H1 (cell line): ENCODE results near the gene UBALD1. TPM values are rescaled to one million over a fixed set of nuclear protein-coding genes. Genes with fewer than 3 reads are reported as not detected.
A peak's percentile ranks its signal among the peaks of the same experiment; 100 is the strongest.

Experiments used
- CTCF ChIA-PET: fragments of 300-600 bp; sonication (Branson Sonifier 250); formaldehyde crosslinking; loops from one replicate; lab custom pipeline; 2021; ENCODE audit not compliant: partially characterized antibody; lab: Charles Lee
- POLR2A ChIA-PET: fragments of 300-600 bp; sonication (Branson Sonifier 250); formaldehyde crosslinking; loops from one replicate; lab custom pipeline; 2021; ENCODE audit warnings: inconsistent platforms; ENCODE audit not compliant: partially characterized antibody; lab: Charles Lee
- DNase-seq, 2 experiments: peaks; one replicate each; pipeline versions ENCODE4 v3.0.0 to v3.0.0-alpha.2; 2010 to 2022; ENCODE audit warnings: low spot score in 2 of 2, low read depth in 1 of 2, mixed read lengths in 1 of 2
- FAIRE-seq: peaks from 2 replicates; lab custom pipeline; 2011; peaks lifted over from hg19 to GRCh38; lab: Jason Lieb, UNC
- H2AFZ ChIP-seq: 2 replicates; pipeline ENCODE4 v1.8.1; 2012; ENCODE audit warnings: low read length, inconsistent platforms
- H2AK5ac ChIP-seq: 2 replicates; pipeline ENCODE4 v1.6.1; 2013; ENCODE audit warnings: low read depth, low read length
- H2BK120ac ChIP-seq: replicated peaks from 2 replicates; pipeline ENCODE3; 2013; ENCODE audit warnings: low read depth, low read length, inconsistent platforms
- H2BK12ac ChIP-seq: 2 replicates; pipeline ENCODE4 v1.6.1; 2013; ENCODE audit warnings: low read depth, low read length
- H2BK15ac ChIP-seq: 2 replicates; pipeline ENCODE4 v1.6.1; 2013; ENCODE audit warnings: low read length
- H2BK20ac ChIP-seq: 2 replicates; pipeline ENCODE4 v1.6.1; 2013; ENCODE audit warnings: low read length
- H2BK5ac ChIP-seq: 2 replicates; pipeline ENCODE4 v1.6.1; 2013; ENCODE audit warnings: low read depth, low read length
- H3K14ac ChIP-seq: 2 replicates; pipeline ENCODE4 v1.6.1; 2013; ENCODE audit warnings: inconsistent platforms; ENCODE audit not compliant: insufficient read length
- H3K18ac ChIP-seq: 2 replicates; pipeline ENCODE4 v1.6.1; 2013; ENCODE audit warnings: low read length; ENCODE audit errors: extremely low read depth
- H3K23ac ChIP-seq: 2 replicates; pipeline ENCODE4 v1.6.1; 2013; ENCODE audit warnings: inconsistent platforms; ENCODE audit not compliant: insufficient read length
- H3K23me2 ChIP-seq: 2 replicates; pipeline ENCODE4 v1.6.1; 2013; ENCODE audit warnings: low read depth, low read length
- H3K27ac ChIP-seq: 2 replicates; pipeline ENCODE4 v1.6.1; 2011; ENCODE audit warnings: low read depth, low read length, inconsistent platforms
- H3K27me3 ChIP-seq, 4 experiments: replicated peaks in 1 of 4; 1 replicate in 1 of 4; 2 replicates in 3 of 4; pipeline versions ENCODE4 v1.6.1 to v1.8.1; 2011 to 2013; ENCODE audit warnings: low read length in 3 of 4, mild to moderate bottlenecking in 3 of 4, inconsistent platforms in 2 of 4, mixed read lengths in 2 of 4, moderate library complexity in 1 of 4; ENCODE audit not compliant: control insufficient read depth in 3 of 4, insufficient read depth in 3 of 4; ENCODE audit errors: extremely low read depth in 1 of 4
- H3K36me3 ChIP-seq, 4 experiments: 2 replicates each; pipeline versions ENCODE4 v1.6.1 to v1.8.1; 2011 to 2013; ENCODE audit warnings: mild to moderate bottlenecking in 4 of 4, low read length in 3 of 4, moderate library complexity in 2 of 4, control low read depth in 1 of 4, inconsistent platforms in 1 of 4; ENCODE audit not compliant: insufficient read depth in 4 of 4, control insufficient read depth in 2 of 4
- H3K4ac ChIP-seq: replicated peaks from 2 replicates; pipeline ENCODE3; 2013; ENCODE audit warnings: low read length, low read depth, mixed read lengths, inconsistent platforms; ENCODE audit not compliant: insufficient read length
- H3K4me1 ChIP-seq, 4 experiments: replicated peaks in 1 of 4; 1 replicate in 1 of 4; 2 replicates in 3 of 4; pipeline versions ENCODE4 v1.6.1 to v1.8.1; 2011 to 2013; ENCODE audit warnings: low read length in 3 of 4, inconsistent platforms in 2 of 4, mixed read lengths in 1 of 4; ENCODE audit not compliant: insufficient read depth in 4 of 4, control insufficient read depth in 3 of 4
- H3K4me2 ChIP-seq, 2 experiments: 2 replicates each; pipeline versions ENCODE4 v1.6.1 to v1.8.1; 2011 to 2013; ENCODE audit warnings: low read depth in 2 of 2, low read length in 2 of 2, control low read depth in 1 of 2, inconsistent platforms in 1 of 2, mild to moderate bottlenecking in 1 of 2; ENCODE audit not compliant: insufficient read depth in 1 of 2
- H3K4me3 ChIP-seq, 4 experiments: fragments of 200-600, 300-600 bp in 1 of 4; sonication (generic), shearing (Covaris generic), sonication (Bioruptor Twin) in 1 of 4; 2 replicates each; pipeline versions ENCODE4 v1.5.1 to v1.8.1; 2011 to 2016; ENCODE audit warnings: low read length in 4 of 4, low read depth in 3 of 4, control low read depth in 2 of 4, inconsistent platforms in 2 of 4, mild to moderate bottlenecking in 2 of 4, mixed read lengths in 1 of 4, moderate library complexity in 1 of 4; ENCODE audit not compliant: insufficient read depth in 2 of 4; ENCODE audit errors: extremely low read depth in 1 of 4
- H3K56ac ChIP-seq: replicated peaks from 2 replicates; pipeline ENCODE3; 2013; ENCODE audit warnings: low read depth, mild to moderate bottlenecking, mixed read lengths, low read length, inconsistent platforms; ENCODE audit not compliant: insufficient read length
- H3K79me1 ChIP-seq: 2 replicates; pipeline ENCODE4 v1.6.1; 2013; ENCODE audit warnings: low read depth, low read length, control low read depth
- H3K79me2 ChIP-seq, 2 experiments: 2 replicates each; pipeline versions ENCODE4 v1.6.1 to v1.8.1; 2012 to 2013; ENCODE audit warnings: low read length in 2 of 2, mild to moderate bottlenecking in 2 of 2, inconsistent platforms in 1 of 2; ENCODE audit not compliant: insufficient read depth in 2 of 2, control insufficient read depth in 1 of 2
- H3K9ac ChIP-seq, 4 experiments: replicated peaks in 1 of 4; 1 replicate in 1 of 4; 2 replicates in 3 of 4; pipeline versions ENCODE4 v1.6.1 to v1.8.1; 2011 to 2013; ENCODE audit warnings: low read depth in 3 of 4, low read length in 3 of 4, control low read depth in 2 of 4, mild to moderate bottlenecking in 2 of 4, moderate library complexity in 2 of 4, inconsistent platforms in 1 of 4; ENCODE audit errors: extremely low read depth in 1 of 4
- H3K9me3 ChIP-seq, 2 experiments: 2 replicates each; pipeline versions ENCODE4 v1.6.1 to v1.8.1; 2012 to 2013; ENCODE audit warnings: mild to moderate bottlenecking in 2 of 2, moderate library complexity in 2 of 2, control low read depth in 1 of 2, inconsistent platforms in 1 of 2, low read depth in 1 of 2, low read length in 1 of 2, mixed read lengths in 1 of 2; ENCODE audit not compliant: insufficient read depth in 2 of 2
- H4K20me1 ChIP-seq, 2 experiments: replicated peaks in 1 of 2; 2 replicates each; pipeline versions ENCODE3 to v1.8.1; 2011 to 2013; ENCODE audit warnings: inconsistent platforms in 2 of 2, low read length in 2 of 2, mild to moderate bottlenecking in 1 of 2; ENCODE audit not compliant: insufficient read depth in 2 of 2, control insufficient read depth in 1 of 2
- H4K5ac ChIP-seq: 2 replicates; pipeline ENCODE4 v1.6.1; 2013; ENCODE audit warnings: low read length, low read depth, mixed read lengths, inconsistent platforms; ENCODE audit not compliant: insufficient read length
- H4K8ac ChIP-seq: 2 replicates; pipeline ENCODE4 v1.8.0; 2013; ENCODE audit warnings: mild to moderate bottlenecking, moderate library complexity, low read length, inconsistent platforms; ENCODE audit not compliant: insufficient read depth; ENCODE audit errors: extremely low read depth
- H4K91ac ChIP-seq: replicated peaks from 2 replicates; pipeline ENCODE3; 2013; ENCODE audit warnings: low read length, mixed read lengths, inconsistent platforms; ENCODE audit not compliant: insufficient read length
- ASH2L ChIP-seq: fragments of 200-600, 300-600 bp; sonication (generic); IDR thresholded peaks from one replicate; pipeline ENCODE4 v1.7.1; 2017; ENCODE audit warnings: low read length
- CBX5 ChIP-seq: fragments of 300-800, 300-1000 bp; sonication (generic); IDR thresholded peaks from 2 replicates; pipeline ENCODE4 v1.7.1; 2016; ENCODE audit warnings: antibody characterized with exemption, low read length, low read depth
- CBX8 ChIP-seq: fragments of 300-800, 300-1000 bp; sonication (generic); IDR thresholded peaks from 2 replicates; pipeline ENCODE4 v1.7.1; 2016; ENCODE audit warnings: low read depth, low read length, borderline replicate concordance
- EGR1 ChIP-seq: IDR thresholded peaks from 2 replicates; pipeline ENCODE4 v1.6.1; 2011; ENCODE audit warnings: low read depth, low read length, borderline replicate concordance
- HDAC6 ChIP-seq: IDR thresholded peaks from one replicate; pipeline ENCODE4 v1.7.1; 2012; ENCODE audit warnings: low read depth, mild to moderate bottlenecking, inconsistent platforms, low read length, moderate library complexity
- JUN ChIP-seq: IDR thresholded peaks from 2 replicates; pipeline ENCODE4 v1.6.1; 2011; ENCODE audit warnings: low read depth, mild to moderate bottlenecking, improper control_type of control experiment, low read length
- KDM1A ChIP-seq: fragments of 200-600, 300-600 bp; sonication (generic); IDR thresholded peaks from 2 replicates; pipeline ENCODE4 v1.7.1; 2016; ENCODE audit warnings: mild to moderate bottlenecking, low read length, borderline replicate concordance
- MAFK ChIP-seq: IDR thresholded peaks from 2 replicates; pipeline ENCODE4 v1.6.1; 2012; ENCODE audit warnings: low read depth, mild to moderate bottlenecking, improper control_type of control experiment, low read length
- POLR2A ChIP-seq, 2 experiments: IDR thresholded peaks; 1 replicate in 1 of 2; 2 replicates in 1 of 2; pipeline ENCODE4 v1.6.1; 2011; ENCODE audit warnings: low read depth in 2 of 2, low read length in 2 of 2, mild to moderate bottlenecking in 2 of 2; ENCODE audit errors: control extremely low read depth in 1 of 2
- SP4 ChIP-seq: IDR thresholded peaks from 2 replicates; pipeline ENCODE4 v1.6.1; 2012; ENCODE audit warnings: low read length, inconsistent platforms
- TBP ChIP-seq: IDR thresholded peaks from 2 replicates; pipeline ENCODE4 v1.6.1; 2011; ENCODE audit warnings: low read depth, low read length, improper control_type of control experiment
- TCF12 ChIP-seq: IDR thresholded peaks from 2 replicates; pipeline ENCODE4 v1.6.1; 2011; ENCODE audit warnings: low read depth, mild to moderate bottlenecking, low read length
- YY1 ChIP-seq: IDR thresholded peaks from 2 replicates; pipeline ENCODE4 v1.6.1; 2011; ENCODE audit warnings: low read depth, mild to moderate bottlenecking, low read length
- WGBS, 2 experiments: shearing (Covaris generic) in 1 of 2; methylation state at CpG; one replicate each; pipeline versions ENCODE4 v1.1.6 to v1.1.7; 2013 to 2015; ENCODE audit warnings: low lambda C conversion rate in 2 of 2, mixed read lengths in 2 of 2, inconsistent platforms in 1 of 2, low coverage in 1 of 2, missing lambda C conversion rate in 1 of 2; ENCODE audit not compliant: insufficient replicate concordance in 2 of 2, insufficient coverage in 1 of 2, insufficient read length in 1 of 2; ENCODE audit errors: extremely low coverage in 1 of 2, missing lambda C conversion rate in 1 of 2; 5-methylcytosine and 5-hydroxymethylcytosine counted together
- polyA plus RNA-seq, 7 experiments: library from polyadenylated mRNA; depleted of rRNA in 3 of 7; stranded (reverse) in 5 of 7; unstranded in 2 of 7; fragments of >200 nt in 5 of 7; fragments of 200-250 nt in 2 of 7; gene quantifications; 1 replicate in 5 of 7; 2 replicates in 1 of 7; 4 replicates in 1 of 7; pipeline versions ENCODE4 v1.2.1 to v1.2.3, GENCODE V29; 2011 to 2013; ENCODE audit warnings: missing spikeins in 2 of 7, mixed read lengths in 2 of 7
- total RNA-seq: library from RNA; stranded (reverse); fragmentation: NEBNext Ultra II Directional; extraction: Animal tissue kit (Norgen Biotek cat#: 25700); gene quantifications from 2 replicates; pipeline ENCODE4 v1.2.1, GENCODE V29; 2021
- TF ChIP-seq, protein P1 (sequence below): IDR thresholded peaks from 2 replicates; pipeline ENCODE4 v1.6.1; 2012; ENCODE audit warnings: low read length, inconsistent platforms

UBALD1 gene
- total and polyA plus RNA-seq, 2 of the 8 experiments (the other 6 are each of a cell fraction or from before 2014, with no cell fraction given), result 28.6 to 62.0 TPM

DNA sequence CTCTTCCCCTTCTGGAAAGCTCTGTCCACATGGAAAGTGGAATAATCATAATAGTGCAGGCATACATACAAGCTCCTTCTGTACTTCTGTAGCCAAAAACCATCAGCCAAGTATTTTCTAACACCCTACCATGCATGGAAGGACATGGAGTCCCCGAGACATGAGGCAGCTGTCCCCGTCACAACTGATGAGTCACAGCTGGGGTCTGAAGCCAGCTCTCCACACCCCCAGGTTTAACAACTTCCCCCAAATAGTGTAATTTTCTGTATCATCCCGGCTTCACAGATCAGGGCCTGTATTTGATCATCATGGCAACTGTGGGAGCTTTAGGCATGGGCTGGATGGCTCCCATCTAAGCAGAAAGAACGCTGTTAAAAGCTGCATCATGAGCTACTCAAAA is 42.0 kb downstream of the UBALD1 start:
- TF ChIP-seq EGR1 (no peak), CBX8 (no peak), ASH2L (no peak), JUN (no peak), HDAC6 (no peak), POLR2A (IDR thresholded peaks at IDR 0.05; ENCODE audit: control extremely low read depth in 1 of 2, low read depth in 2 of 2, low read length in 2 of 2) (no peak), YY1 (no peak), TBP (no peak), SP4 (no peak), MAFK (no peak), TCF12 (no peak), CBX5 (no peak), KDM1A (no peak)
- TF ChIP-seq, protein P1, sequence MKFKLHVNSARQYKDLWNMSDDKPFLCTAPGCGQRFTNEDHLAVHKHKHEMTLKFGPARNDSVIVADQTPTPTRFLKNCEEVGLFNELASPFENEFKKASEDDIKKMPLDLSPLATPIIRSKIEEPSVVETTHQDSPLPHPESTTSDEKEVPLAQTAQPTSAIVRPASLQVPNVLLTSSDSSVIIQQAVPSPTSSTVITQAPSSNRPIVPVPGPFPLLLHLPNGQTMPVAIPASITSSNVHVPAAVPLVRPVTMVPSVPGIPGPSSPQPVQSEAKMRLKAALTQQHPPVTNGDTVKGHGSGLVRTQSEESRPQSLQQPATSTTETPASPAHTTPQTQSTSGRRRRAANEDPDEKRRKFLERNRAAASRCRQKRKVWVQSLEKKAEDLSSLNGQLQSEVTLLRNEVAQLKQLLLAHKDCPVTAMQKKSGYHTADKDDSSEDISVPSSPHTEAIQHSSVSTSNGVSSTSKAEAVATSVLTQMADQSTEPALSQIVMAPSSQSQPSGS, result no peak
- Histone ChIP-seq H2BK120ac (no peak overlapping the region), H3K36me3 (no peaks in the 10 kb centered on the region), H3K27ac (no peak overlapping the region), H2BK20ac (0 out of 2 replicates have a peak overlapping the region, but pooled peaks have one; percentile 34), H3K79me2 (no peaks in the 10 kb centered on the region), H3K23me2 (no peaks in the 10 kb centered on the region), H2BK5ac (no peak overlapping the region; the same call in 1 of the 2 replicates), H2BK12ac (peak overlapping the region; percentile 88), H4K91ac (peak overlapping the region; percentile 73), H2AFZ (no peak overlapping the region), H3K56ac (no peak overlapping the region), H3K18ac (no peak overlapping the region), H3K4me3 (no peak overlapping the region), H3K14ac (no peak overlapping the region), H3K79me1 (no peaks in the 10 kb centered on the region), H3K9me3 (no peaks in the 10 kb centered on the region), H3K4me1 (peaks cover 9 to 19% (median 11%) of the 10 kb centered on the region in 4 experiments), H4K20me1 (no peaks in the 10 kb centered on the region), H3K9ac (no peak overlapping the region), H3K4me2 (no peak overlapping the region), H4K5ac (peak overlapping the region; percentile 14), H2AK5ac (peak overlapping the region; percentile 30), H3K4ac (no peak overlapping the region), H4K8ac (no peak overlapping the region; the same call in 1 of the 2 replicates), H2BK15ac (peak overlapping the region; percentile 20; the same call in 1 of the 2 replicates), H3K23ac (no peak overlapping the region), H3K27me3 (no peaks in the 10 kb centered on the region; a peak in 1 of 7 replicates)
- FAIRE-seq (no peak), DNase-seq (no peak)
- CTCF ChIA-PET, result interaction anchor here (0.7 to 8.9 kb wide), 10 partner anchors 9 to 63 kb away, joined by 3 to 143 read pairs (median 16); partner anchors contain the start of gene C16orf96
- POLR2A ChIA-PET, result interaction anchor here (0.6 to 0.9 kb wide), 2 partner anchors 27 to 42 kb away, joined by 3 read pairs; no protein-coding TSS in a partner anchor
- WGBS, 2 experiments, result 68% methylated on average over 4 of the region's 4 CpGs; no CpG with 5 or more reads in 1 of the 2 experiments
